Suppressor macrophage treated with lipopolysaccharide for 1 hour (primary cell): ENCODE results near the gene GRM8.

Experiments
- DNase-seq, 3 donors: peaks; one replicate each; pipeline ENCODE4 v3.0.0-alpha.2; 2020 to 2022

Gene GRM8

GRCh38 chr7:127146746-127147536 lies 105.8 kb downstream of the GRM8 start:
- DNase-seq, result no peak

GRCh38 chr7:127137146-127137545 lies 115.6 kb downstream of the GRM8 start:
- DNase-seq, result no peak

- no peak for DNase-seq
Measured at GRCh38 chr7:127135871-127136485, 116.8 kb downstream of the GRM8 start.

- DNase-seq, result no peak
Measured at GRCh38 chr7:127123220-127123619, 129.5 kb downstream of the GRM8 start.

GRCh38 chr7:127119517-127119916 lies 133.2 kb downstream of the GRM8 start:
- no peak for DNase-seq

GRCh38 chr7:127114742-127115265 lies 137.9 kb downstream of the GRM8 start:
- DNase-seq, result no peak

- peak; percentile 45 to 73 (median 70) for DNase-seq
Measured at GRCh38 chr7:127107601-127108007, 145.1 kb downstream of the GRM8 start.

- DNase-seq, result no peak
Measured at GRCh38 chr7:127093340-127093739, 159.4 kb downstream of the GRM8 start.

GRCh38 chr7:127091620-127092019 lies 161.1 kb downstream of the GRM8 start:
- DNase-seq, result no peak

- DNase-seq, result no peak
Measured at GRCh38 chr7:127089146-127089545, 163.6 kb downstream of the GRM8 start.

- DNase-seq, result no peak
Measured at GRCh38 chr7:127081539-127081938, 171.2 kb downstream of the GRM8 start.

GRCh38 chr7:127080576-127080975 lies 172.2 kb downstream of the GRM8 start:
- DNase-seq, result no peak

GRCh38 chr7:127066974-127067373 lies 185.8 kb downstream of the GRM8 start:
- no peak for DNase-seq

GRCh38 chr7:127059475-127059874 lies 193.3 kb downstream of the GRM8 start:
- DNase-seq, result no peak

GRCh38 chr7:127057918-127058317 lies 194.8 kb downstream of the GRM8 start:
- no peak for DNase-seq

- no peak for DNase-seq
Measured at GRCh38 chr7:127056202-127056601, 196.5 kb downstream of the GRM8 start.

- DNase-seq, result no peak
Measured at GRCh38 chr7:127047521-127047920, 205.2 kb downstream of the GRM8 start.

- DNase-seq, result no peak
Measured at GRCh38 chr7:127041689-127042452, 210.9 kb downstream of the GRM8 start.

GRCh38 chr7:127040042-127040441 lies 212.7 kb downstream of the GRM8 start:
- DNase-seq, result no peak

- DNase-seq, result no peak
Measured at GRCh38 chr7:127039541-127039940, 213.2 kb downstream of the GRM8 start.

- no peak for DNase-seq
Measured at GRCh38 chr7:127035203-127035849, 217.4 kb downstream of the GRM8 start.

- no peak for DNase-seq
Measured at GRCh38 chr7:127034186-127034806, 218.4 kb downstream of the GRM8 start.

- no peak for DNase-seq
Measured at GRCh38 chr7:127029823-127030222, 222.9 kb downstream of the GRM8 start.
